ENCODE measurements around the gene CSAD. TPM values are rescaled to one million over a fixed set of nuclear protein-coding genes. Genes with fewer than 3 reads are reported as not detected.

CSAD gene
- total RNA-seq, 1 experiment from 2014 or later: 19.2 TPM

- no peaks in the 10 kb centered on the region for H3K9me2 ChIP-seq (replicated peaks; ENCODE audit: insufficient read depth, low read length)
- peaks cover 18% of the 10 kb centered on the region for H3K4me1 ChIP-seq (ENCODE audit: low read length)
- H3K4me3 ChIP-seq (ENCODE audit: low read length): no peak overlapping the region
- no peaks in the 10 kb centered on the region for H3K27me3 ChIP-seq (ENCODE audit: low read length)
- H3K27ac ChIP-seq (ENCODE audit: low read length): no peak overlapping the region
- H2AFZ ChIP-seq (ENCODE audit: low read length): no peak overlapping the region
- no peaks in the 10 kb centered on the region for H3K36me3 ChIP-seq (ENCODE audit: insufficient read depth, low read length)
- H4K20me1 ChIP-seq (ENCODE audit: insufficient read depth, low read depth, low read length): no peaks in the 10 kb centered on the region
- no peaks in the 10 kb centered on the region for H3K9me3 ChIP-seq (ENCODE audit: low read length)
- H3K4me2 ChIP-seq (ENCODE audit: low read depth, low read length, poor library complexity, severe bottlenecking): no peak overlapping the region
- no peaks in the 10 kb centered on the region for H3K79me2 ChIP-seq (ENCODE audit: low read length)
- no peak for DNase-seq
- H3K9ac ChIP-seq (ENCODE audit: low read length): no peak overlapping the region
These were observed 44.3 kb upstream of the CSAD start for GRCh38 chr12:53224897-53225634.

GRCh38 chr12:53224061-53224896 lies 43.6 kb upstream of the CSAD start:
- Histone ChIP-seq H3K27ac (ENCODE audit: low read length) (no peak overlapping the region), H3K79me2 (ENCODE audit: low read length) (no peaks in the 10 kb centered on the region), H3K36me3 (ENCODE audit: insufficient read depth, low read length) (no peaks in the 10 kb centered on the region), H3K9me3 (ENCODE audit: low read length) (no peaks in the 10 kb centered on the region), H2AFZ (ENCODE audit: low read length) (no peak overlapping the region), H4K20me1 (ENCODE audit: insufficient read depth, low read depth, low read length) (no peaks in the 10 kb centered on the region), H3K4me3 (ENCODE audit: low read length) (no peak overlapping the region), H3K4me2 (ENCODE audit: low read depth, low read length, poor library complexity, severe bottlenecking) (no peak overlapping the region), H3K9ac (ENCODE audit: low read length) (no peak overlapping the region), H3K4me1 (ENCODE audit: low read length) (peaks cover 26% of the 10 kb centered on the region), H3K9me2 (replicated peaks; ENCODE audit: insufficient read depth, low read length) (no peaks in the 10 kb centered on the region), H3K27me3 (ENCODE audit: low read length) (0 out of 2 replicates have a peak, but pooled peaks cover 3% of the 10 kb centered on the region)
- no peak for DNase-seq

GRCh38 chr12:53223389-53224060 lies 42.8 kb upstream of the CSAD start:
- no peak overlapping the region for H3K4me2 ChIP-seq (ENCODE audit: low read depth, low read length, poor library complexity, severe bottlenecking)
- H3K9me2 ChIP-seq (replicated peaks; ENCODE audit: insufficient read depth, low read length): no peaks in the 10 kb centered on the region
- no peak overlapping the region for H2AFZ ChIP-seq (ENCODE audit: low read length)
- 0 out of 2 replicates have a peak, but pooled peaks cover 3% of the 10 kb centered on the region for H3K27me3 ChIP-seq (ENCODE audit: low read length)
- no peak overlapping the region for H3K9ac ChIP-seq (ENCODE audit: low read length)
- H3K79me2 ChIP-seq (ENCODE audit: low read length): no peaks in the 10 kb centered on the region
- no peak overlapping the region for H3K4me3 ChIP-seq (ENCODE audit: low read length)
- H3K27ac ChIP-seq (ENCODE audit: low read length): no peak overlapping the region
- no peaks in the 10 kb centered on the region for H4K20me1 ChIP-seq (ENCODE audit: insufficient read depth, low read depth, low read length)
- no peaks in the 10 kb centered on the region for H3K9me3 ChIP-seq (ENCODE audit: low read length)
- H3K4me1 ChIP-seq (ENCODE audit: low read length): peaks cover 28% of the 10 kb centered on the region
- no peak for DNase-seq
- no peaks in the 10 kb centered on the region for H3K36me3 ChIP-seq (ENCODE audit: insufficient read depth, low read length)

GRCh38 chr12:53222806-53223261 lies 42.1 kb upstream of the CSAD start:
- Histone ChIP-seq H3K4me1 (ENCODE audit: low read length) (peaks cover 28% of the 10 kb centered on the region), H3K27ac (ENCODE audit: low read length) (no peak overlapping the region), H3K4me2 (ENCODE audit: low read depth, low read length, poor library complexity, severe bottlenecking) (no peak overlapping the region), H3K27me3 (ENCODE audit: low read length) (0 out of 2 replicates have a peak, but pooled peaks cover 3% of the 10 kb centered on the region), H3K9me2 (replicated peaks; ENCODE audit: insufficient read depth, low read length) (no peaks in the 10 kb centered on the region), H4K20me1 (ENCODE audit: insufficient read depth, low read depth, low read length) (no peaks in the 10 kb centered on the region), H3K36me3 (ENCODE audit: insufficient read depth, low read length) (no peaks in the 10 kb centered on the region), H3K9me3 (ENCODE audit: low read length) (no peaks in the 10 kb centered on the region), H3K4me3 (ENCODE audit: low read length) (no peak overlapping the region), H3K9ac (ENCODE audit: low read length) (no peak overlapping the region), H2AFZ (ENCODE audit: low read length) (no peak overlapping the region), H3K79me2 (ENCODE audit: low read length) (no peaks in the 10 kb centered on the region)
- DNase-seq: no peak

- H3K9ac ChIP-seq (ENCODE audit: low read length): peak overlapping the region; percentile 91
- H3K4me2 ChIP-seq (ENCODE audit: low read depth, low read length, poor library complexity, severe bottlenecking): peak overlapping the region; percentile 100
- H2AFZ ChIP-seq (ENCODE audit: low read length): no peak overlapping the region; the same call in 1 of the 2 replicates
- DNase-seq: no peak
- no peaks in the 10 kb centered on the region for H3K9me3 ChIP-seq (ENCODE audit: low read length)
- no peaks in the 10 kb centered on the region for H3K9me2 ChIP-seq (replicated peaks; ENCODE audit: insufficient read depth, low read length)
- H3K79me2 ChIP-seq (ENCODE audit: low read length): no peaks in the 10 kb centered on the region
- no peak overlapping the region for H3K27ac ChIP-seq (ENCODE audit: low read length)
- no peaks in the 10 kb centered on the region for H4K20me1 ChIP-seq (ENCODE audit: insufficient read depth, low read depth, low read length)
- H3K36me3 ChIP-seq (ENCODE audit: insufficient read depth, low read length): no peaks in the 10 kb centered on the region
- H3K4me3 ChIP-seq (ENCODE audit: low read length): peak overlapping the region; percentile 67
- H3K27me3 ChIP-seq (ENCODE audit: low read length): 0 out of 2 replicates have a peak, but pooled peaks cover 3% of the 10 kb centered on the region
- H3K4me1 ChIP-seq (ENCODE audit: low read length): peaks cover 28% of the 10 kb centered on the region
These were observed 41.5 kb upstream of the CSAD start for GRCh38 chr12:53222170-53222721.

- H3K36me3 ChIP-seq (ENCODE audit: insufficient read depth, low read length): no peaks in the 10 kb centered on the region
- DNase-seq: peak; percentile 75
- H2AFZ ChIP-seq (ENCODE audit: low read length): peak overlapping the region; percentile 100
- H3K9me2 ChIP-seq (replicated peaks; ENCODE audit: insufficient read depth, low read length): no peaks in the 10 kb centered on the region
- H3K27ac ChIP-seq (ENCODE audit: low read length): peak overlapping the region; percentile 80
- H3K9ac ChIP-seq (ENCODE audit: low read length): peak overlapping the region; percentile 91
- no peaks in the 10 kb centered on the region for H3K79me2 ChIP-seq (ENCODE audit: low read length)
- H3K4me2 ChIP-seq (ENCODE audit: low read depth, low read length, poor library complexity, severe bottlenecking): peak overlapping the region; percentile 100
- H4K20me1 ChIP-seq (ENCODE audit: insufficient read depth, low read depth, low read length): no peaks in the 10 kb centered on the region
- peak overlapping the region; percentile 67 for H3K4me3 ChIP-seq (ENCODE audit: low read length)
- H3K27me3 ChIP-seq (ENCODE audit: low read length): 0 out of 2 replicates have a peak, but pooled peaks cover 3% of the 10 kb centered on the region
- H3K4me1 ChIP-seq (ENCODE audit: low read length): peaks cover 29% of the 10 kb centered on the region
- H3K9me3 ChIP-seq (ENCODE audit: low read length): no peaks in the 10 kb centered on the region
These were observed 40.7 kb upstream of the CSAD start for GRCh38 chr12:53221203-53222080.

GRCh38 chr12:53220694-53221202 lies 40.0 kb upstream of the CSAD start:
- Histone ChIP-seq H3K9me3 (ENCODE audit: low read length) (no peaks in the 10 kb centered on the region), H3K4me3 (ENCODE audit: low read length) (peak overlapping the region; percentile 67), H3K36me3 (ENCODE audit: insufficient read depth, low read length) (no peaks in the 10 kb centered on the region), H3K4me1 (ENCODE audit: low read length) (peaks cover 33% of the 10 kb centered on the region), H3K9me2 (replicated peaks; ENCODE audit: insufficient read depth, low read length) (no peaks in the 10 kb centered on the region), H3K79me2 (ENCODE audit: low read length) (no peaks in the 10 kb centered on the region), H3K27me3 (ENCODE audit: low read length) (0 out of 2 replicates have a peak, but pooled peaks cover 3% of the 10 kb centered on the region), H3K27ac (ENCODE audit: low read length) (peak overlapping the region; percentile 80), H3K9ac (ENCODE audit: low read length) (peak overlapping the region; percentile 91), H2AFZ (ENCODE audit: low read length) (peak overlapping the region; percentile 100), H4K20me1 (ENCODE audit: insufficient read depth, low read depth, low read length) (no peaks in the 10 kb centered on the region), H3K4me2 (ENCODE audit: low read depth, low read length, poor library complexity, severe bottlenecking) (peak overlapping the region; percentile 100)
- peak; percentile 91 for DNase-seq

Data from Karpas-422 (cell line).